Activated CD8-positive, alpha-beta memory T cell treated with anti-CD3 and anti-CD28 coated beads for 48 hours (primary cell): Measurements from ENCODE around the gene GNPDA1.

ENCODE experiments used
- DNase-seq, 3 experiments: peaks; one replicate each; pipeline ENCODE4 v3.0.0-alpha.2; 2020; ENCODE audit warnings: low read depth in 2 of 3, low spot score in 2 of 3

GNPDA1 gene

GRCh38 chr5:141958113-141958512 is 54.7 kb downstream of the GNPDA1 start, which contains the start of gene PCDH12:
PCDH12 (minus strand) TSS chr5:141958202; CDS start chr5:141957851, 351 bp downstream.
- DNase-seq = no peak

DNA sequence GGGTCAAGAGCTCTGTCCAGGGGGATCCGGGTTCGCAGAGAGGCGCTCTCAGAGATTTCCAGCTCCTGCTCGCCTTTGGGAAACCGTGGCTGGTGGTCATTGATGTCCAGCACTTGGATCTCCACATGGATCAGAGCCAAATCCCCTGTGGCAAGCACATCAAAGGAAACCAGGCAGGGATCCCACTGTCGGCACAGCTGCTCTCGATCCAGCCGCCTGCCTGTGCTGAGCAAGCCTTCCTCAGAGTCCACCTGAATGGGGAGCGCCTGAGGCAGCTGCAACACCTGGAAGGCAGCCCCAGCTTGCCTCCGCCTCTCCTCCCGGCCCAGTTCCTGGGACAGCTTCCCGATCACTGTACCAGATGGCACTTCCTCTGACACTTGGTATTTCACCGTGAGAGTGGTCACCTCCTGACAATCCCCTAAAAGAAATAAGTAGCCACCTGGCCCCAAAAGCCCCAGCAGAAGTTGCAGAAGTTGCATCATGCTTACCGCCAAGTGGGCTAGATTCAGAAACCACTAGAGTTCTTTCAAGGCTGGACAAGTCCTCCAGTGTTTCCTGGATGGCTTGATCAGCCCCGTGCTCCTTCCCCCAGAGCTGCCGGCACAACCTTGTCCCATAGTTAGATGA is 55.3 kb downstream of the GNPDA1 start:
- no peak for DNase-seq

GRCh38 chr5:141954194-141954593 is 58.6 kb downstream of the GNPDA1 start:
- no peak for DNase-seq

DNA sequence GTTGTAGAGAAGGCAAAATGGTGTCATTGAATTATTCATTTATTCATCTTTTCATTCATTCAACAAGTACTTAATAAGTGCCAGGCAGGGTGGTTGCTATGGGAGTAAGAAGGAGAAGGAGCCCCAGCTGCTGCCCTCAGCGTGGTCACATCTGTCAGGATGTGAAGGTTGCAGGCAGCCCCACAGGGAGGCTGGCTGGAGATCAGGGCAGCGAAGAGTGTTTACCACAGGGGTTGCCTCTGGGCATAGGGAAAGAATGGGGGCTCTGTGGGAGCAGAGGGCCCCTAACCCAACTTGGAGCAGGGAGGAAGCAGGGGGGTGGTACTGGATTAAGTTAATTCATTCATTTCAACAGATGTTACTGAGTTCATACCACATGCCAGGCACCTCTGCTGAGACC is 60.8 kb downstream of the GNPDA1 start:
- no peak for DNase-seq

DNA sequence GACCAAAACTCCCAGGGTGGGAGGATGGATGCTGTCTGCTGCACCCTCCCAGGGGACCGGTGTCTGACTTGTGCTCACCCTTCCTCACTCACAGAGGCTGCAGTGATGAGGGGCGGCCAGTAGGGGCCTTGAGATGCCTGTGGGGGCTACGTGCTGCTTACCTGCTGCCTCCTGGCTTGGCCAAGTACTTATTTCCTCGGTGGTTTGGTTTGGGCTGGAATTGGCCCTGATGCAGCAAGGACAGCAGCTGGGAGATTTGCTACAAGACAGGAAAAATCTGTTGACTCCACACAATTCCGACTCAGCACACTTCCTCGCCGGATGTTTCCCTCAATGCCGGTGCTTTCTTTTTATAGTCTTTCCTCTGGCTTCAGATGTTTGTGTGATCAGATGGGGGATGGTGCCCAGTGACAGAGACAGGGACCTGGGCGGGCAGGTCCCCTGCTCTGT is 61.5 kb downstream of the GNPDA1 start:
- no peak for DNase-seq
